Endothelial cell of umbilical vein (primary cell): ENCODE measurements around the gene AKAP11. TPM values are rescaled to one million over a fixed set of nuclear protein-coding genes. Genes with fewer than 3 reads are reported as not detected.

ENCODE experiments used
- BruUV-seq: library from RNA; stranded (reverse); fragments of 400-500 nt; replicated peaks from 2 replicates; lab custom pipeline; 2021; lab: Mats Ljungman, UMichigan
- CTCF ChIA-PET: fragments of 300-600, 350-600 bp; sonication (Branson Sonifier 250); formaldehyde crosslinking; loops from one replicate; lab custom pipeline; 2021; ENCODE audit warnings: antibody characterized with exemption, inconsistent platforms; lab: Charles Lee
- POLR2A ChIA-PET: fragments of 300-600, 350-600 bp; sonication (Branson Sonifier 250); formaldehyde crosslinking; loops from one replicate; lab custom pipeline; 2021; ENCODE audit warnings: antibody characterized with exemption, inconsistent platforms; lab: Charles Lee
- DNase-seq: peaks from one replicate; pipeline ENCODE4 v3.0.0-alpha.2; 2011; ENCODE audit warnings: low read depth, low spot score
- FAIRE-seq: peaks from 2 replicates; lab custom pipeline; 2011; peaks lifted over from hg19 to GRCh38; lab: Jason Lieb, UNC
- H2AFZ ChIP-seq: 2 replicates; pipeline ENCODE4 v1.6.0; 2012; ENCODE audit warnings: low read depth, low read length, control low read depth, inconsistent platforms
- H3K27ac ChIP-seq: 2 replicates; pipeline ENCODE4 v1.5.1; 2011; ENCODE audit warnings: low read depth, mild to moderate bottlenecking, control low read depth, low read length, moderate library complexity; ENCODE audit not compliant: insufficient read depth
- H3K27me3 ChIP-seq, 2 experiments: 2 replicates each; pipeline versions ENCODE4 v1.6.0 to v1.6.1; 2011; ENCODE audit warnings: low read length in 2 of 2, mixed read lengths in 1 of 2; ENCODE audit not compliant: control insufficient read depth in 2 of 2, insufficient read depth in 2 of 2
- H3K36me3 ChIP-seq, 2 experiments: 2 replicates in 1 of 2; 3 replicates in 1 of 2; pipeline ENCODE4 v1.5.1; 2011; ENCODE audit warnings: low read length in 2 of 2, mild to moderate bottlenecking in 1 of 2, moderate library complexity in 1 of 2; ENCODE audit not compliant: control insufficient read depth in 2 of 2, insufficient read depth in 2 of 2; ENCODE audit errors: extremely low read depth in 1 of 2
- H3K4me1 ChIP-seq: 3 replicates; pipeline ENCODE4 v1.5.1; 2011; ENCODE audit warnings: mild to moderate bottlenecking, low read length; ENCODE audit not compliant: control insufficient read depth, insufficient read depth; ENCODE audit errors: extremely low read depth
- H3K4me2 ChIP-seq: 2 replicates; pipeline ENCODE4 v1.6.1; 2011; ENCODE audit warnings: low read length, control low read depth, mixed read lengths; ENCODE audit not compliant: insufficient read depth
- H3K4me3 ChIP-seq, 3 experiments: fragments of 200-600 bp in 1 of 3; sonication (generic), shearing (Covaris generic) in 1 of 3; replicated peaks in 1 of 3; 2 replicates each; pipeline ENCODE4 v1.5.1; 2011 to 2016; ENCODE audit warnings: control low read depth in 3 of 3, low read length in 3 of 3, mild to moderate bottlenecking in 2 of 3, inconsistent platforms in 1 of 3, low read depth in 1 of 3, moderate library complexity in 1 of 3; ENCODE audit not compliant: insufficient read depth in 1 of 3
- H3K79me2 ChIP-seq: 2 replicates; pipeline ENCODE4 v1.6.0; 2012; ENCODE audit warnings: low read length, inconsistent platforms; ENCODE audit not compliant: control insufficient read depth, insufficient read depth
- H3K9ac ChIP-seq: replicated peaks from 2 replicates; pipeline ENCODE3; 2011; ENCODE audit warnings: low read length, control low read depth; ENCODE audit not compliant: insufficient read depth; ENCODE audit errors: extremely low read depth
- H3K9me1 ChIP-seq: replicated peaks from 3 replicates; pipeline ENCODE4 v1.6.0; 2011; ENCODE audit warnings: mild to moderate bottlenecking, low read length; ENCODE audit not compliant: control insufficient read depth, insufficient read depth; ENCODE audit errors: extremely low read depth
- H3K9me3 ChIP-seq: replicated peaks from 2 replicates; pipeline ENCODE4 v1.5.1; 2012; ENCODE audit warnings: low read length, inconsistent platforms; ENCODE audit not compliant: control insufficient read depth, insufficient read depth
- H4K20me1 ChIP-seq: replicated peaks from 2 replicates; pipeline ENCODE3; 2011; ENCODE audit warnings: mild to moderate bottlenecking, low read length; ENCODE audit not compliant: control insufficient read depth, insufficient read depth; ENCODE audit errors: extremely low read depth
- CTCF ChIP-seq, 2 donors: IDR thresholded peaks; 1 replicate in 1 of 2; 2 replicates in 1 of 2; pipeline ENCODE4 v1.5.1; 2011; ENCODE audit warnings: low read length in 2 of 2, mild to moderate bottlenecking in 2 of 2, moderate library complexity in 2 of 2, control low read depth in 1 of 2, inconsistent platforms in 1 of 2, low read depth in 1 of 2; ENCODE audit not compliant: insufficient read depth in 1 of 2; ENCODE audit errors: extremely low read depth in 1 of 2
- EZH2 ChIP-seq: IDR thresholded peaks from 2 replicates; pipeline ENCODE4 v1.6.1; 2012; ENCODE audit warnings: borderline replicate concordance, low read depth, mild to moderate bottlenecking, moderate library complexity, low read length, inconsistent platforms; ENCODE audit not compliant: severe bottlenecking
- FOS ChIP-seq: IDR thresholded peaks from 2 replicates; pipeline ENCODE4 v1.6.1; 2011; ENCODE audit warnings: mild to moderate bottlenecking, low read length, moderate library complexity, borderline replicate concordance; ENCODE audit not compliant: insufficient read depth
- GATA2 ChIP-seq: IDR thresholded peaks from 2 replicates; pipeline ENCODE4 v1.7.0; 2011; ENCODE audit warnings: low read depth, mild to moderate bottlenecking, moderate library complexity, mixed read lengths, low read length; ENCODE audit not compliant: insufficient read length, insufficient read depth
- JUN ChIP-seq: IDR thresholded peaks from 2 replicates; pipeline ENCODE4 v1.6.1; 2011; ENCODE audit warnings: borderline replicate concordance, low read depth; ENCODE audit not compliant: insufficient read length, insufficient read depth
- MAX ChIP-seq: IDR thresholded peaks from 2 replicates; pipeline ENCODE4 v1.6.1; 2011; ENCODE audit not compliant: insufficient read depth, insufficient read length
- MYC ChIP-seq: IDR thresholded peaks from one replicate; pipeline ENCODE4 v1.6.1; 2011; ENCODE audit warnings: mild to moderate bottlenecking, low read depth, low read length
- POLR2A ChIP-seq: IDR thresholded peaks from 2 replicates; pipeline ENCODE4 v1.6.1; 2012; ENCODE audit warnings: low read depth, mild to moderate bottlenecking, control low read depth, low read length
- POLR2AphosphoS5 ChIP-seq: IDR thresholded peaks from 2 replicates; pipeline ENCODE4 v1.6.1; 2012; ENCODE audit warnings: low read depth, mild to moderate bottlenecking, control low read depth, low read length, moderate library complexity; ENCODE audit not compliant: insufficient read depth
- dilution Hi-C: fragments of 300-500 bp; cut with MboI; formaldehyde crosslinking; loops from one replicate; pipeline ENCODE4 v1.15.0; 2019; ENCODE audit warnings: low sequenced_read_pairs; ENCODE audit not compliant: extremely low pct_ligation_motif_present
- intact Hi-C: fragments of 100-400 bp; cut with micrococcal nuclease; formaldehyde crosslinking; loops from one replicate; pipeline ENCODE4 v1.10.0; 2022
- polyA plus RNA-seq, 4 experiments: library from polyadenylated mRNA; depleted of rRNA in 3 of 4; stranded (reverse) in 3 of 4; unstranded in 1 of 4; fragments of >200 nt; gene quantifications; 2 replicates each; pipeline versions ENCODE4 v1.2.1 to v1.2.3, GENCODE V29; 2011 to 2012; ENCODE audit warnings: missing spikeins in 1 of 4
- total RNA-seq: library from RNA; stranded (reverse); gene quantifications from 2 replicates; pipeline ENCODE4 v1.2.3, GENCODE V29; 2021

Gene AKAP11
- total and polyA plus RNA-seq, 2 donors (not counting 3 experiments of a cell fraction or from before 2014, with no cell fraction given): 4.9 to 20.2 TPM

- dilution Hi-C loops: no loop called here
- BruUV-seq: no TSS peak
These were observed 76.6 kb downstream of the AKAP11 start for GRCh38 chr13:42348576-42348975.

More at GRCh38 chr13:42348576-42348975, 76.6 kb downstream of the AKAP11 start:
- POLR2A ChIA-PET: no interaction called here
- TF ChIP-seq EZH2 (no peak), POLR2AphosphoS5 (no peak), JUN (no peak), MAX (no peak), POLR2A (no peak), CTCF (IDR thresholded peaks at IDR 0.05; ENCODE audit: extremely low read depth in 1 of 2, insufficient read depth in 1 of 2, low read depth in 1 of 2, low read length in 2 of 2) (no peak), FOS (no peak), GATA2 (no peak), MYC (no peak)
- H3K9ac ChIP-seq: no peak overlapping the region
- H3K27me3 ChIP-seq: peaks cover 9 to 12% of the 10 kb centered on the region in 2 experiments
- H3K4me2 ChIP-seq: no peak overlapping the region
- no peak overlapping the region for H2AFZ ChIP-seq
- FAIRE-seq (no peak), DNase-seq (no peak)
- no peaks in the 10 kb centered on the region for H3K4me1 ChIP-seq
- H3K4me3 ChIP-seq: no peak overlapping the region
- intact Hi-C loops: no loop called here
- H3K36me3 ChIP-seq: no peaks in the 10 kb centered on the region
- H3K9me3 ChIP-seq: no peaks in the 10 kb centered on the region
- CTCF ChIA-PET: interaction anchor here (1.5 kb wide), 1 partner anchor 16 kb away, joined by 3 read pairs; no protein-coding TSS in a partner anchor
- no peaks in the 10 kb centered on the region for H4K20me1 ChIP-seq
- no peaks in the 10 kb centered on the region for H3K79me2 ChIP-seq
- H3K9me1 ChIP-seq: no peaks in the 10 kb centered on the region
- no peak overlapping the region for H3K27ac ChIP-seq
